Endothelial cell of umbilical vein (primary cell): Measurements from ENCODE around the gene IL24. TPM values are rescaled to one million over a fixed set of nuclear protein-coding genes. Genes with fewer than 3 reads are reported as not detected.

Experiments used
- BruUV-seq: library from RNA; stranded (reverse); fragments of 400-500 nt; replicated peaks from 2 replicates; lab custom pipeline; 2021; lab: Mats Ljungman, UMichigan
- CTCF ChIA-PET: fragments of 300-600, 350-600 bp; sonication (Branson Sonifier 250); formaldehyde crosslinking; loops from one replicate; lab custom pipeline; 2021; ENCODE audit warnings: antibody characterized with exemption, inconsistent platforms; lab: Charles Lee
- POLR2A ChIA-PET: fragments of 300-600, 350-600 bp; sonication (Branson Sonifier 250); formaldehyde crosslinking; loops from one replicate; lab custom pipeline; 2021; ENCODE audit warnings: antibody characterized with exemption, inconsistent platforms; lab: Charles Lee
- DNase-seq: peaks from one replicate; pipeline ENCODE4 v3.0.0-alpha.2; 2011; ENCODE audit warnings: low read depth, low spot score
- FAIRE-seq: peaks from 2 replicates; lab custom pipeline; 2011; peaks lifted over from hg19 to GRCh38; lab: Jason Lieb, UNC
- H2AFZ ChIP-seq: 2 replicates; pipeline ENCODE4 v1.6.0; 2012; ENCODE audit warnings: low read depth, low read length, control low read depth, inconsistent platforms
- H3K27ac ChIP-seq: 2 replicates; pipeline ENCODE4 v1.5.1; 2011; ENCODE audit warnings: low read depth, mild to moderate bottlenecking, control low read depth, low read length, moderate library complexity; ENCODE audit not compliant: insufficient read depth
- H3K27me3 ChIP-seq, 2 experiments: 2 replicates each; pipeline versions ENCODE4 v1.6.0 to v1.6.1; 2011; ENCODE audit warnings: low read length in 2 of 2, mixed read lengths in 1 of 2; ENCODE audit not compliant: control insufficient read depth in 2 of 2, insufficient read depth in 2 of 2
- H3K36me3 ChIP-seq, 2 experiments: 2 replicates in 1 of 2; 3 replicates in 1 of 2; pipeline ENCODE4 v1.5.1; 2011; ENCODE audit warnings: low read length in 2 of 2, mild to moderate bottlenecking in 1 of 2, moderate library complexity in 1 of 2; ENCODE audit not compliant: control insufficient read depth in 2 of 2, insufficient read depth in 2 of 2; ENCODE audit errors: extremely low read depth in 1 of 2
- H3K4me1 ChIP-seq: 3 replicates; pipeline ENCODE4 v1.5.1; 2011; ENCODE audit warnings: mild to moderate bottlenecking, low read length; ENCODE audit not compliant: control insufficient read depth, insufficient read depth; ENCODE audit errors: extremely low read depth
- H3K4me2 ChIP-seq: 2 replicates; pipeline ENCODE4 v1.6.1; 2011; ENCODE audit warnings: low read length, control low read depth, mixed read lengths; ENCODE audit not compliant: insufficient read depth
- H3K4me3 ChIP-seq, 3 experiments: fragments of 200-600 bp in 1 of 3; sonication (generic), shearing (Covaris generic) in 1 of 3; replicated peaks in 1 of 3; 2 replicates each; pipeline ENCODE4 v1.5.1; 2011 to 2016; ENCODE audit warnings: control low read depth in 3 of 3, low read length in 3 of 3, mild to moderate bottlenecking in 2 of 3, inconsistent platforms in 1 of 3, low read depth in 1 of 3, moderate library complexity in 1 of 3; ENCODE audit not compliant: insufficient read depth in 1 of 3
- H3K79me2 ChIP-seq: 2 replicates; pipeline ENCODE4 v1.6.0; 2012; ENCODE audit warnings: low read length, inconsistent platforms; ENCODE audit not compliant: control insufficient read depth, insufficient read depth
- H3K9ac ChIP-seq: replicated peaks from 2 replicates; pipeline ENCODE3; 2011; ENCODE audit warnings: low read length, control low read depth; ENCODE audit not compliant: insufficient read depth; ENCODE audit errors: extremely low read depth
- H3K9me1 ChIP-seq: replicated peaks from 3 replicates; pipeline ENCODE4 v1.6.0; 2011; ENCODE audit warnings: mild to moderate bottlenecking, low read length; ENCODE audit not compliant: control insufficient read depth, insufficient read depth; ENCODE audit errors: extremely low read depth
- H3K9me3 ChIP-seq: replicated peaks from 2 replicates; pipeline ENCODE4 v1.5.1; 2012; ENCODE audit warnings: low read length, inconsistent platforms; ENCODE audit not compliant: control insufficient read depth, insufficient read depth
- H4K20me1 ChIP-seq: replicated peaks from 2 replicates; pipeline ENCODE3; 2011; ENCODE audit warnings: mild to moderate bottlenecking, low read length; ENCODE audit not compliant: control insufficient read depth, insufficient read depth; ENCODE audit errors: extremely low read depth
- EZH2 ChIP-seq: IDR thresholded peaks from 2 replicates; pipeline ENCODE4 v1.6.1; 2012; ENCODE audit warnings: borderline replicate concordance, low read depth, mild to moderate bottlenecking, moderate library complexity, low read length, inconsistent platforms; ENCODE audit not compliant: severe bottlenecking
- FOS ChIP-seq: IDR thresholded peaks from 2 replicates; pipeline ENCODE4 v1.6.1; 2011; ENCODE audit warnings: mild to moderate bottlenecking, low read length, moderate library complexity, borderline replicate concordance; ENCODE audit not compliant: insufficient read depth
- GATA2 ChIP-seq: IDR thresholded peaks from 2 replicates; pipeline ENCODE4 v1.7.0; 2011; ENCODE audit warnings: low read depth, mild to moderate bottlenecking, moderate library complexity, mixed read lengths, low read length; ENCODE audit not compliant: insufficient read length, insufficient read depth
- JUN ChIP-seq: IDR thresholded peaks from 2 replicates; pipeline ENCODE4 v1.6.1; 2011; ENCODE audit warnings: borderline replicate concordance, low read depth; ENCODE audit not compliant: insufficient read length, insufficient read depth
- MYC ChIP-seq: IDR thresholded peaks from one replicate; pipeline ENCODE4 v1.6.1; 2011; ENCODE audit warnings: mild to moderate bottlenecking, low read depth, low read length
- POLR2A ChIP-seq: IDR thresholded peaks from 2 replicates; pipeline ENCODE4 v1.6.1; 2012; ENCODE audit warnings: low read depth, mild to moderate bottlenecking, control low read depth, low read length
- POLR2AphosphoS5 ChIP-seq: IDR thresholded peaks from 2 replicates; pipeline ENCODE4 v1.6.1; 2012; ENCODE audit warnings: low read depth, mild to moderate bottlenecking, control low read depth, low read length, moderate library complexity; ENCODE audit not compliant: insufficient read depth
- dilution Hi-C: fragments of 300-500 bp; cut with MboI; formaldehyde crosslinking; loops from one replicate; pipeline ENCODE4 v1.15.0; 2019; ENCODE audit warnings: low sequenced_read_pairs; ENCODE audit not compliant: extremely low pct_ligation_motif_present
- intact Hi-C: fragments of 100-400 bp; cut with micrococcal nuclease; formaldehyde crosslinking; loops from one replicate; pipeline ENCODE4 v1.10.0; 2022
- polyA plus RNA-seq, 4 experiments: library from polyadenylated mRNA; depleted of rRNA in 3 of 4; stranded (reverse) in 3 of 4; unstranded in 1 of 4; fragments of >200 nt; gene quantifications; 2 replicates each; pipeline versions ENCODE4 v1.2.1 to v1.2.3, GENCODE V29; 2011 to 2012; ENCODE audit warnings: missing spikeins in 1 of 4
- total RNA-seq: library from RNA; stranded (reverse); gene quantifications from 2 replicates; pipeline ENCODE4 v1.2.3, GENCODE V29; 2021
- TF ChIP-seq, protein P1 (sequence below), 2 donors: IDR thresholded peaks; 1 replicate in 1 of 2; 2 replicates in 1 of 2; pipeline ENCODE4 v1.5.1; 2011; ENCODE audit warnings: low read length in 2 of 2, mild to moderate bottlenecking in 2 of 2, moderate library complexity in 2 of 2, control low read depth in 1 of 2, inconsistent platforms in 1 of 2, low read depth in 1 of 2; ENCODE audit not compliant: insufficient read depth in 1 of 2; ENCODE audit errors: extremely low read depth in 1 of 2
- TF ChIP-seq, protein P2 (sequence below): IDR thresholded peaks from 2 replicates; pipeline ENCODE4 v1.6.1; 2011; ENCODE audit not compliant: insufficient read depth, insufficient read length

IL24 gene
- total and polyA plus RNA-seq, 2 donors (not counting 3 experiments of a cell fraction or from before 2014, with no cell fraction given): not detected

DNA sequence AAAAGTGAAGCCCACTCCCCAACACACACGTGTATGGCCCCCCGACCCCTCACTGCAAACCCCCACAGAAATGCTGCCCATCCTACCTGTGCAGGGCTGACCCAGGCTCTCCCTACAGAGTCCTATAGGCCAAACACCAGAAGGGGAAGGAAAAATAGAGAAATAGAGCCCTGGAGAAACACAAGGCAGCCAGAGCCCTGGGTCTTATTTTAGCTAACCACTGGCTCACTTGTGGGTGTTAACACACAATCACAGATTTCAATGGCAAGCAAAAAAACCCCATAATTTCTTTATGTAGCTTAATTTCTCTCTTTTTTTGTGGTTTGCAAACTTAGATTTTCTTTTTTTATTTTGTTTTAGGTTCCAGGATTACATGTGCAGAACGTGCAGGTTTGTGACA, 50.0 kb downstream of the IL24 start:
- dilution Hi-C loops: no loop called here
- Histone ChIP-seq H3K79me2 (no peaks in the 10 kb centered on the region), H3K9ac (no peak overlapping the region), H3K27ac (no peak overlapping the region), H3K9me3 (no peaks in the 10 kb centered on the region), H3K9me1 (no peaks in the 10 kb centered on the region), H3K4me2 (no peak overlapping the region), H4K20me1 (no peaks in the 10 kb centered on the region), H3K27me3 (no peaks in the 10 kb centered on the region), H3K4me1 (no peaks in the 10 kb centered on the region), H3K36me3 (no peaks in the 10 kb centered on the region), H2AFZ (no peak overlapping the region), H3K4me3 (no peak overlapping the region)
- ChIA-PET POLR2A (no interaction called here), CTCF (no interaction called here)
- DNase-seq: no peak
- BruUV-seq: no TSS peak
- TF ChIP-seq POLR2A (no peak), GATA2 (no peak), POLR2AphosphoS5 (no peak), MYC (no peak), FOS (no peak), EZH2 (no peak), JUN (no peak)
- TF ChIP-seq, protein P1, sequence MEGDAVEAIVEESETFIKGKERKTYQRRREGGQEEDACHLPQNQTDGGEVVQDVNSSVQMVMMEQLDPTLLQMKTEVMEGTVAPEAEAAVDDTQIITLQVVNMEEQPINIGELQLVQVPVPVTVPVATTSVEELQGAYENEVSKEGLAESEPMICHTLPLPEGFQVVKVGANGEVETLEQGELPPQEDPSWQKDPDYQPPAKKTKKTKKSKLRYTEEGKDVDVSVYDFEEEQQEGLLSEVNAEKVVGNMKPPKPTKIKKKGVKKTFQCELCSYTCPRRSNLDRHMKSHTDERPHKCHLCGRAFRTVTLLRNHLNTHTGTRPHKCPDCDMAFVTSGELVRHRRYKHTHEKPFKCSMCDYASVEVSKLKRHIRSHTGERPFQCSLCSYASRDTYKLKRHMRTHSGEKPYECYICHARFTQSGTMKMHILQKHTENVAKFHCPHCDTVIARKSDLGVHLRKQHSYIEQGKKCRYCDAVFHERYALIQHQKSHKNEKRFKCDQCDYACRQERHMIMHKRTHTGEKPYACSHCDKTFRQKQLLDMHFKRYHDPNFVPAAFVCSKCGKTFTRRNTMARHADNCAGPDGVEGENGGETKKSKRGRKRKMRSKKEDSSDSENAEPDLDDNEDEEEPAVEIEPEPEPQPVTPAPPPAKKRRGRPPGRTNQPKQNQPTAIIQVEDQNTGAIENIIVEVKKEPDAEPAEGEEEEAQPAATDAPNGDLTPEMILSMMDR (IDR thresholded peaks at IDR 0.05; ENCODE audit: extremely low read depth in 1 of 2, insufficient read depth in 1 of 2, low read depth in 1 of 2, low read length in 2 of 2): no peak
- TF ChIP-seq, protein P2, sequence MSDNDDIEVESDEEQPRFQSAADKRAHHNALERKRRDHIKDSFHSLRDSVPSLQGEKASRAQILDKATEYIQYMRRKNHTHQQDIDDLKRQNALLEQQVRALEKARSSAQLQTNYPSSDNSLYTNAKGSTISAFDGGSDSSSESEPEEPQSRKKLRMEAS: no peak
- intact Hi-C loops: no loop called here
- no peak for FAIRE-seq
